Pons (tissue), 1 donor: ENCODE measurements around the gene ASCC2.
"Not testable (repeated sequence)": the region's sequence is repeated elsewhere in the genome, so short reads cannot be mapped to it uniquely, and the experiment has no call there.

Source experiments
- DNase-seq: peaks from one replicate; pipeline ENCODE4 v3.0.0-alpha.2; 2016; ENCODE audit warnings: low spot score

The ASCC2 gene

DNA sequence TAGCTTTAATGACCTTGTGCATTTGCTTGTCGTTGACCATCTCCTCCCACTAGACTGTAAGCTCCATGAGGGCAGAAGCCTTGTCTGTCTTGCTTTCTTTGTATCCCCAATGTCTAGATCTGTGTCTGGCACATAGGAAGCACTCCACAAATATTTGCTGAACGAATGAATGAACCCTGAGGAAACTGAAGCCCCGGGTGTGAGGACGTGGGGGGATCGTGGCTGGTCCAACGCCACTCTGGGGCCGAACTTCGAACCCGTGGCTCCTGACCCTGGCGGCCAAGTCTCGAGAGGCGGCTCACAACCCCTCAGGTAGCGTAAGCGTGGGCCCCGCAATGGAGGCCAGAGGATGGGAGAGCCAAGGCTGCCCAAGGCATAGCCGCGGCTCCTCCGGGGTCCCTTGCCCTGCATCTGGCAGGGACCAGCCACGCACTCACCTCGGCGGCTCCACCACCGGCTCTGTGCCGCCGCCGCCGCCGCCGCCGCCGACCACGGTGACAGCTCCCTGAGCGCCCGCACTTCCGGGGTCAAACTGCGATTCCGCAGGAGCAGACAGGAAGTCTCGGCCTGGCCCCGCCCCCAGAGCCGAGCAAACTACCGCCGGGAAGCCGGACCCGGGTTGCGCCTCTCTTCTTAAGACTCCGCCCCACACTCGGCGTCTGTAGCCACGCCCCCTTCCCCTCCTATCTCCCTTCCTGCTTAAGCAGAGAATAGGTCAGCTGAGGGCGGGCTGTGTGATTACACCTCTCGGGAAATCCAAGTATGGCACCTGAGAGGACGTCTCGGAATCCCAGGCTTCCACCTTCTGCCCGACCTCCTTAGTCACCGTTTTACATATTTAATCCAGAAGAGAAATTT, at the start of gene ASCC2:
ASCC2 (minus strand) TSS at position 534 of the 858 bp plus-strand sequence. CDS start 5,949 bp downstream, outside the sequence.
- peak; percentile 97 for DNase-seq

GRCh38 chr22:29887358-29887757, 49.3 kb upstream of the ASCC2 start:
- no peak for DNase-seq

DNA sequence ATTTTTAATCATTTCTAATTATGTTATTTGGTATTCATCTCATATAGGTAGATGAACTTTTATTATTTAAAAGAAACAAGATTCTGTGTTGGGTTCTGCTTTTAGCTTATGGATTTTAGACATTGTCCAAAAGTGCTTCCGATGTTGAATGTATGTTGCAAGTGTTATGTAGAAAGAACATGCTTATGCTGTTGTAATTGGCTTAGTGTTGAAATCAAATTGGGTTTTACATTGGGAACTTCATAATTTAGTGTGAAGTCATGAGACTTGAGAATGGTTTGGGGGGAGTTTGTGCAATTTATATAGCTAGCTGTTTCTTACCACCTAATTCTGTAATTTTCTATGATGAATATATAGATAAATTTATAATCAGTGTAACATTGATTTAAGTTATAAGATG, 48.5 kb upstream of the ASCC2 start:
- DNase-seq, result no peak

DNA sequence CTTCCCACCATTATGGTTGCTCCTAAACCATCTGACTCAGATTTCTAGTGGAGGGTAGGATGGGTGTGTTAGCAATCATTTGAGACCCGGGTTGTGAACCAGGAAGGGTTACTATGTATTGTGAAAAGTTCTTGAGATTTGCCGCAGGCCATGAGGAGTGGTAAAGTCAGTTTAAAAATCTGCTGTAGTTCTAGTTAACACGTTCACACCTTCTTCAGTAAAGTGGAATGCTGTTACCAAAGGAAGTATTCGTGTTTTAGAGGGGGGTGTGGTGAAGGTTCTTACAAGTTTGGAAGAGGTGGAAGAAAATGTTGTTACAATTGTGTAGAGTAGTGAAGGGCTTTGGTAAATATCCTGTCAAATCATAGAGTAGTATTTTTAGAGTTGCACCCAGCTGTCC, 47.5 kb upstream of the ASCC2 start:
- no peak for DNase-seq

DNA sequence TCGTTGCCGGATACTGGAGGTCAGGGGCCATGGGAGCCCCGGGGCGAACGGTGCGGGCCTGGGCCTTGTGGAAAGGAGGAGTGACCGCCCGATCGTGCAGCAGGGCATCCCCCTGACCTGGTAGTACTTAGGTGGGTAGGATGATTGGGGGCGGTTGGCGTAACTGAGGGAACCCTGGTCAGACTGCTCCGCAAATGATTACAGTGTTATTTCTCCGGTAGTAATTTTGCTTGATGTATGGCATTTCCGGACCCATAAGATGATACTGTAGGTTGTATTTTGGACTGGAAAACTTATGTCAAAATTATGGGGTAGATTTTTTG, 45.7 kb upstream of the ASCC2 start:
- DNase-seq, result peak; percentile 14

- DNase-seq, result peak; percentile 87
Observed at GRCh38 chr22:29883045-29883774, 45.1 kb upstream of the ASCC2 start, which contains the start of gene MTMR3. Gene MTMR3 (plus strand): TSS chr22:29883174. CDS start chr22:29971060, 87,886 bp downstream.

- no peak for DNase-seq
Observed at GRCh38 chr22:29882716-29883044, 44.6 kb upstream of the ASCC2 start.

- no peak for DNase-seq
Observed at GRCh38 chr22:29879753-29880152, 41.7 kb upstream of the ASCC2 start.

DNA sequence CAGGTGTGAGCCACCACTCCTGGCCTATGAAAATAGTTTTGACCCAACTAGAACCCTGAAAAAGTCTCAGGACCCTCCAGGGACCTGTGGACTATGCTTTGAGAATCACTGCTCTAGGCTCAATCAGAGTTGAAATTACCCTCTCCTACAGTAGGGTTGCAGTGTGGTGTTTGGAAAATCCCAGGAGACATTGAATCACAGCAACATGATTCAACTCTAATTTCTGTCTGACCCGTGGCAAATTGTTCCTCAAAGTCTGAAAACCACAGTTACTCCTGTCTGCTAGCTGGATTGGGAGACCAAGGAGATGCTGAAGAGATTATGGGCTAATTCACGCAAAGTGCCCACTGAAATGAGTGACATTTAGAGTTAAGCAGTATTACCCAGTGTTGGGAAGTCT, 39.5 kb upstream of the ASCC2 start:
- no peak for DNase-seq

GRCh38 chr22:29873943-29874342, 35.9 kb upstream of the ASCC2 start:
- no peak for DNase-seq

DNA sequence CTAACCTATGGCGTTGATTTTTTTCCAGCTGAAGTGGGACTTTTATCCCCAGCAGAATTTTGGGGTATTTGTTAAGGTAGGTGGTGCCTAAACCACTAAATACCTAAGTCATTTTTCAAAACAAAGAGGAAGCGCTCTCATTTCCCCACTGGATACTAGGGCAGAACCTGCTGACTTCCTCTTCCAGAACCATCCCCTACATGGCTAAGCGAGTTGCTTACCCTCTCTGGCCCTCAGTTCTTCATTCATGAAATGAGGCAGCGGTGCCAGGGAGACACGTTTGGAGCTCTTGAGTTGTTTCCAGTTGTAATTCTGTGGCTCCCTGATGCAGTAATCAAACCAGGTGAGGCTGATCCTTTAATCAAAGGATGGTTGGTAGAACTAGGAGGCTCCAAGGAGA, 34.9 kb upstream of the ASCC2 start:
- DNase-seq, result peak; percentile 41

DNA sequence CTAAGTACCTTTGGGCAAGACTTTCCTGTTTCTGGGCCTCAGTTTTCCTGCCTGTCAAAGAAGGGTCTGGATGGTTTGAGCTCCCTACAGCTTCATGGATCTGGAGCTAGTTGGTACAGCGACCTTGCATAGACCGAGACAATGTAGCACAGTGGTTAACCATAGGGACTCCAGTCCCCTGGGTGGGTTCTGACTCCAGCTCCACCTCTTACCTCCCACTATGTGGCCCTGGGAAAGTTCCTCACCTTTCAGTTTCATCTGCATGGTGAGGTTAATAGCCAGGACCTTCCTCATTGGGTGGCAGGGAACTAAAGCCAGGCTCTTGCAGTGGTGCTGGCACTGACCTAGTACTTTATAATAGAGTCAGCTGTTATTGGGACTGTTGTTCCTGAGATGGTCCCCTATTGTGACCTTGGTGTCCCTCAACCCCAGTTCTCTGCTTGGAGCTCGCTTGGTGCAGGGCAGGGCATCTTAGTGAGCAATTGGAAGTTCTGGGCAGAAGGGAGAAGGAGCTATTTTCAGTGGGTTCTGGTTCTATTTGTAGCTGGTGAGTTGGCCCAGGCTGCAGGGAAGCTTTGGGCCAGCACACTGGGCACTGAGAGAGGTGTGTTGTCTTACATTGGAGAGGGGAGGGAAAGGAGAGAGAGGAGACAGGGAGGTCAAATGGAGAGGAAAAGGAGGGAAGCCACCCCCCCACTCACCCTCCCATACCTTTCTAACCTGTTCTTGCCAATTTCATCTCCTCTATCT, 34.2 kb upstream of the ASCC2 start:
- no peak for DNase-seq

- DNase-seq, result peak; percentile 33
Observed at GRCh38 chr22:29871684-29872083, 33.6 kb upstream of the ASCC2 start.

GRCh38 chr22:29870574-29870973, 32.5 kb upstream of the ASCC2 start:
- no peak for DNase-seq

DNA sequence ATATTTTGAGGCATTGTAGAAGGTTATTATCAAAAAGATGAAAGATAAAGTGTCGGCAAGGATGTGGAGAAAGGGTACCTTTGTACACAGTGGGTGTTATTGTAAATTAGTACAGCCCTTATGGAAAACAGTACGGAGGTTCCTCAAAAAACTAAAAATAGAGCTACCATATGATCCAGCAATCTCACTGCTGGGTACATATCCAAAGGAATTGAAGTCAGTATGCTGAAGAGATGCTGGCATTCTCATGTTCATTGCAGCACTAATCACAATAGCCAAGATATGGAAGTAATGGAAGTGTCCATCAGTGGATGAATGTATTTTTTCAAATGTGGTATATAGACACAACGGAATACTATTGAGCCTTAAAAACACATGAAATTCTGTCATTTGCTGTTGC, 29.8 kb upstream of the ASCC2 start:
- no peak for DNase-seq

GRCh38 chr22:29867260-29867659, 29.2 kb upstream of the ASCC2 start:
- no peak for DNase-seq

DNA sequence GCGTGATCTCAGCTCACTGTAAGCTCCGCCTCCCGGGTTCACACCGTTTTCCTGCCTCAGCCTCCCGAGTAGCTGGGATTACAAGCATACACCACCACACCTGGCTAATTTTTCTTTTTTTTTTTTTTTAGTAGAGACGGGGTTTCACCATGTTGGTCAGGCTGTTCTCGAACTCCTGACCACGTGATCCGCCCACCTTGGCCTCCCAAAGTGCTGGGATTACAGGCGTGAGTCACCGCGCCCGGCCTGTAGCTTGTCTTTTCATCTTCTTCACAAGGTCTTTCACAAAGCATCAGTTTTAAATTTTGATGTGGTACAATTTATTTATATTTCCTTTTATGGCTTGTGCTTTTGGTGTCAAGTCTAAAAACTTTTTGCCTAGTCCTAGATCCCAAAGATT, 27.5 kb upstream of the ASCC2 start:
- not testable (repeated sequence) for DNase-seq

DNA sequence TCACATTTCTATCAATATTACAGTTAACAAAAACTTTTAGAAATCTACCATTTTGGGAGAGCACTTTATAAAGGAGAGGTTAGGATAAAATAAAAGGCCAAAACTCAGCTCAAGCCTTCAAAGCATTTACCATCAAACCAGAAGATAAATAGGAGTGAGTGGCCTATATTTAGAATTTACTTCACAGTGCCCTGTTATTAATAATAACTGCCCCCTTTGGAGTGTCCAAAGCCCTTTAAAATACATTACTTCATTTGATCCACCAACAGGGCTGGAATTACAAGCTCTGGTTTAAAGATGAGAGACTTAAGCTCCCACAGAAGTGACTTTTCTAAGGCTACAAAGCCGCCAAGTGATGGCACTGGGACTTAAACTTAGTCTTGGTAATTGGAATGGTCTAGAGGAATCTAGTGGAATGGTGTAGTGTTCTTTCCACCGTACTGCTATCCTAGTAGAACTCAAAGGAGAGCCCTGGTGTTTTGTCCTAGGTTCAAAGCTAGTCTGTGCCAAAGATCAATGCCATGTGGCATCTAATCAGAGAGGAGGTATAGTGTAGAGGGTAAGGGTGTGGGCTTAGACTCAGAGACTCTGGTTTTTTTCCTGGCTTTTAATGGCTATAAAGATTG, 23.7 kb upstream of the ASCC2 start:
- DNase-seq, result no peak

DNA sequence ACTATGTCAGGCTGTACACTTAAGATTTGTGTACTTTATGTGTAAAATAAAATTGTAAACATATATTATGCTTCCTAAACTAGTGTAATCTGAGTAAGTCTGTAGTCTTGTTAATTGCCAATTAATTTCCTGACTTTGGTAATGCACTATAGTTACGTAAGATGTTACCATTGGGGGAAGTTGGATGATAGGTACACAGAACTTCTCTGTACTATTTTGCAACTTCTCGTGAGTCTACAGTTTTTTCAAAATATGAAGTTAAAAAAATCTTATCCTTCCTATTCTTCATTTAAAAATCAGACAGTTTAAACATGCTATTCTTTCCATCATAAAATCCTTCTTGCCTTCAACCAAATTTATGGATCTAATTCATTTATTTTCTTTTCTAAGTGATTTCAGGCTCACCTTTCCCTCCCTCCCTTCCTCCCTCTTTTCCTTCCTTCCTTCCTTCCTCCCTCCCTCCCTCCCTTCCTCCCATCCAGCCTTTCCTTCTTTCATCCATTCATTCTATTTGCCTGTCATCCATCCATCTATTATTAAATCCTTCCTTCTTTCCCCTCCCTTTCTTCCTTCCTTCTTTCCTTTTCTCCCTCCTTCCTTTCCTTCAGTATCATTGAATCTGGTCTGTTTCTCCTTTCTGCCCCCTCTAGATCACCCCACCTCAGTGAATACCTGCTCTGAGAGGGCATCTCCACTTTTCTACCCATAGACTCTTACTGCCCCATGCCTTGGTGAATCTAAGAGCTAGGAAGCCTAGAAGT, 22.1 kb upstream of the ASCC2 start:
- DNase-seq, result no peak

GRCh38 chr22:29859030-29859429, 21.0 kb upstream of the ASCC2 start:
- DNase-seq, result not testable (repeated sequence)

DNA sequence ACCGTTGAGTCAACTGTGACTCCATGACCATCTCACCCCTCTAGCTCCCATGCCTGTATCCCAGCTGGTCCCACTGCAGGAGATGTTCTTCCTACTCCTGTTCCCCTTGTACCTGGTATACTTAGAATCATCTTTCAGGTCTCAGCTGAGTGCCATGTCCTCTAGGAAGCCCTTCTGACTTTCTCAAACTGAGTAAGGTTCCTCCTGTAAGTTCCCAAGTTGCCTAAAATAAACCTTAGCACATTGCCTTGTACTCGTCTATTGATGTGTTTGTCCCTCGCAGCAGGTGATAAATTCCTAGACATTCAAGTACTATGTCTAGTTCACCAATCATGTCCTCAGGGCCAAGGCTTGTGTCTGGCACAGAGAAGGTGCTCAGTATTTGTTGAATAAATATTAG, 18.4 kb upstream of the ASCC2 start:
- no peak for DNase-seq
